Measurements from ENCODE around the gene STK35. TPM values are rescaled to one million over a fixed set of nuclear protein-coding genes. Genes with fewer than 3 reads are reported as not detected.

STK35 gene
- total RNA-seq, 3 donors from 2014 or later: 20.2 to 23.3 (median 22.2) TPM

DNA sequence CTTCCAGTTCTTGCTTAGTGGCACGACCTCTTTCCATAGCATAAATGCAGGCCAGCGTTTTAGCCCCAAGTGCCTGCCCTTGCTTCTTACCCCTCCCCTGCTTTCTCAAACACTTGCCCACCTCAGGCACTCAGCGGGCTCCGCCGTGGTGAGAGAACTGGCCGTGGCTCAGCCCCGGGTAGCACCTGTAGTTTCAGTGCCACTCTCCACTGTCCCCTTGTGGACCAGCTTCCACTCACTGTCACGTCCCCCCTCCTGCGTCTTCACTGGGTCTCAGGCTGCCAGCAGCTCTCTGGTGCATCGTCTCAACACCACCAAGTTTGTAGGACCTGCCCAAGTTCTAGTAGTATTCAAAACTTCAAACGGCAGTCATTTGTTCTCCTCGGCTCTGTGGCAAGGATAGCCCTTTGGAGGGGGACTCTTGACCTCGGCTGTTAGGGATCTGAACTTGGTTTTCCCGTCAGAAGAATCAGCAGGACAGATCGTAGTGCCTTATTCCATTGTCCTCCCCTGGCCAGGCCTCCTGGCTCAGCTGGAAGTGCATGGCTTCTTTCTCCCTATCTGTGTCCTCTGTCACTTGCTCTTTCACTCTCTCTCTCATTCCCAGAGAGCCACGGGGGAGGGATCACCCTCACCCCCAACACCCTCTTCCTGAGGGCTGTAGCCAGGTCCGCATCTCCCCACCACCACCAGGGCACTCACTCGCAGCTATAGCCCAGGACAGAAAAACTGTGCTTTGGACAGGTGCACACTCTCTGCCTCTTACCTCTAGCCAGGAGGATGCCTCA lies 44.6 kb downstream of the STK35 start:
- no peaks in the 10 kb centered on the region for H3K4me1 ChIP-seq (ENCODE audit: low read depth)
- H3K36me3 ChIP-seq (ENCODE audit: low read depth): no peaks in the 10 kb centered on the region
- DNase-seq (no peak), ATAC-seq (no peak)
- no peaks in the 10 kb centered on the region for H3K9me3 ChIP-seq
- TF ChIP-seq, protein P1, sequence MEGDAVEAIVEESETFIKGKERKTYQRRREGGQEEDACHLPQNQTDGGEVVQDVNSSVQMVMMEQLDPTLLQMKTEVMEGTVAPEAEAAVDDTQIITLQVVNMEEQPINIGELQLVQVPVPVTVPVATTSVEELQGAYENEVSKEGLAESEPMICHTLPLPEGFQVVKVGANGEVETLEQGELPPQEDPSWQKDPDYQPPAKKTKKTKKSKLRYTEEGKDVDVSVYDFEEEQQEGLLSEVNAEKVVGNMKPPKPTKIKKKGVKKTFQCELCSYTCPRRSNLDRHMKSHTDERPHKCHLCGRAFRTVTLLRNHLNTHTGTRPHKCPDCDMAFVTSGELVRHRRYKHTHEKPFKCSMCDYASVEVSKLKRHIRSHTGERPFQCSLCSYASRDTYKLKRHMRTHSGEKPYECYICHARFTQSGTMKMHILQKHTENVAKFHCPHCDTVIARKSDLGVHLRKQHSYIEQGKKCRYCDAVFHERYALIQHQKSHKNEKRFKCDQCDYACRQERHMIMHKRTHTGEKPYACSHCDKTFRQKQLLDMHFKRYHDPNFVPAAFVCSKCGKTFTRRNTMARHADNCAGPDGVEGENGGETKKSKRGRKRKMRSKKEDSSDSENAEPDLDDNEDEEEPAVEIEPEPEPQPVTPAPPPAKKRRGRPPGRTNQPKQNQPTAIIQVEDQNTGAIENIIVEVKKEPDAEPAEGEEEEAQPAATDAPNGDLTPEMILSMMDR (IDR thresholded peaks at IDR 0.05): no peak
- intact Hi-C loops (cut with DNase I, micrococcal nuclease): no loop called here
- H3K4me3 ChIP-seq: no peak overlapping the region

DNA sequence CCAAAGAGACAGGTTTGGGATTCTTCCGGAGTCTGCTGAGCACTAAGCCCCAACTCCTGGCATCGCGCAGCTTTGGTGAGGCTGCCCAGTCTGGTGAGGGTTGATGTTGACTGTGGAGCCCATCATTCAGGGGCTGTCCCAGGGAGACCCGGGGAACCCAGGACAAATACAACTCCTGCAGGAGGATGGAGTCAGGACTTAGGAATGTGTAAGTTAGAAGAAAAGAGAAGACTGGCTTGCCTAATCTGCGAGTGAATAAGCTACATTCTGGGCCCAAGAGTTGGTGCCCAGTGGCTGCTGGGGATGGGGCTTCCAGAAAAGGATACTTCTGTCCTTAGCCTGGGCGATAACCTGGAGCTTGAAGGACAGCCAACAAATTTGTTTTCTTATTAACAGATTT lies 47.9 kb downstream of the STK35 start:
- DNase-seq (no peak), ATAC-seq (no peak)
- H3K4me1 ChIP-seq (ENCODE audit: low read depth): no peaks in the 10 kb centered on the region
- TF ChIP-seq, protein P1 (IDR thresholded peaks at IDR 0.05): no peak
- H3K4me3 ChIP-seq: no peak overlapping the region
- no peaks in the 10 kb centered on the region for H3K36me3 ChIP-seq (ENCODE audit: low read depth)
- intact Hi-C loops (cut with DNase I, micrococcal nuclease): no loop called here
- no peaks in the 10 kb centered on the region for H3K9me3 ChIP-seq

DNA sequence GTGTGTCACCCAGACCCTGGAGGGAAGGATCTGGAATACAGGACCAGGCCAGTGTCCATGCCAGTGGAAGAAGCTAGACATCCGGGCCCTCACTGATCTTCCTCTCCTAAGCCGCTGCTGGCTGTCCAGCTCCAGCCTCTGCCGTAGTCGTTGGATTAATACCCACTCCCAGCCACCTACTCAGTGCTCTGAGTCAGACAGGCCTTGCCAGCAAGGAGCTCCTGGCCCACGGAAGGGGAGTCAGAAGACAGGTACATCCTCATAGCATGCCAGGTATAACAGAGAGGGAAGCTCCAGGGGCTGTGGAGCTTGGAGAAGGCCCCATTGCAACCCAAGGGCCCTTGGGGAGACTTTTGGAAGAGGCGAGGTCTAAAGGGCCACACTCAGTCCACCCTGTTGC lies 49.0 kb downstream of the STK35 start:
- intact Hi-C loops (cut with DNase I, micrococcal nuclease): no loop called here
- TF ChIP-seq, protein P1 (IDR thresholded peaks at IDR 0.05): no peak
- H3K4me3 ChIP-seq: no peak overlapping the region
- no peaks in the 10 kb centered on the region for H3K9me3 ChIP-seq
- H3K36me3 ChIP-seq (ENCODE audit: low read depth): no peaks in the 10 kb centered on the region
- H3K4me1 ChIP-seq (ENCODE audit: low read depth): no peaks in the 10 kb centered on the region
- ATAC-seq: no peak
- no peak for DNase-seq

DNA sequence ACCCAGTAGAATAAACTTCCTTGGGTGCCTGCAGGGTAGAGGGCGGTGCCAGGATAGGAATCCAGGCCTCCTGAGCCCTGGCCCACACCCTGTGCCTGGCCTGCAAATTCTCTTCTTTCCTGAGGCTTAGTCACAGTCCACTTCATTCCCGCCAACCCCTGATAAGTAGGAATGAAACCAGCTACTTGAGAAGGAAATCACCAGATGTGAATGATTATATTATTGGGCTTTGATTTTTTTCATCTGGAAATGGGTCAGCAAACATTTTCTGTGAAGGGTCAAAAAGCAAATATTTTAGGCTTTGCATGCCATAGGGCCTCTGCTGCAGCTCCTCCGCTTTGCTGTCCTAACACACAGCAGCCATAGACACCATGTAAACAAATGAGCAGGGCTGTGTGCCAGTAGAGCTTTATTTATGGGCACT lies 50.2 kb downstream of the STK35 start:
- Histone ChIP-seq H3K9me3 (no peaks in the 10 kb centered on the region), H3K36me3 (ENCODE audit: low read depth) (no peaks in the 10 kb centered on the region), H3K4me3 (no peak overlapping the region), H3K4me1 (ENCODE audit: low read depth) (no peaks in the 10 kb centered on the region)
- DNase-seq: peak in 1 of 3 donors; percentile 9
- intact Hi-C loops (cut with DNase I, micrococcal nuclease): no loop called here
- TF ChIP-seq, protein P1 (IDR thresholded peaks at IDR 0.05): no peak
- peak; percentile 66 for ATAC-seq

DNA sequence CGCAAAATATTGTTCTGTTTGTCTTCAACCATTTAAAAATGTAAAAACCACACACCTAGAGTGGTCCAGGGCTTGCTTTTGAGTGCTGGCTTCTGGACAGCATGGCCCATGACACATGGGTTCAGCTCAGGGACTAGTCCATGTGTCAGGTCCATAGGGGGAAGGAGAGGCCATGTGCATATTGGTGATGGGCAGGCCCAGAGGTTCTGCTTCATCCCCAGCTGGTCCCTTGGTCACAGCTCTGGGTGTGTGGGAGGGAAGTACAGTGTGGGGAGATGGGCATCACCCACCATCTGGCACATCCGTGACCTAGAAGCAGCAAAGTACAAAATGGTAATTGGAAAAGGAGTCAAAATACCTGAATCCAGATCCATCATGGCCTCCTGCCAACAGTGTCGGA lies 50.7 kb downstream of the STK35 start:
- DNase-seq (no peak), ATAC-seq (no peak)
- H3K4me3 ChIP-seq: no peak overlapping the region
- H3K4me1 ChIP-seq (ENCODE audit: low read depth): no peaks in the 10 kb centered on the region
- intact Hi-C loops (cut with DNase I, micrococcal nuclease): no loop called here
- H3K9me3 ChIP-seq: no peaks in the 10 kb centered on the region
- H3K36me3 ChIP-seq (ENCODE audit: low read depth): no peaks in the 10 kb centered on the region
- TF ChIP-seq, protein P1 (IDR thresholded peaks at IDR 0.05): no peak

Data from mucosa of descending colon (tissue), 3 donors.